ENCODE results near the gene BIN1.

BIN1 gene

DNA sequence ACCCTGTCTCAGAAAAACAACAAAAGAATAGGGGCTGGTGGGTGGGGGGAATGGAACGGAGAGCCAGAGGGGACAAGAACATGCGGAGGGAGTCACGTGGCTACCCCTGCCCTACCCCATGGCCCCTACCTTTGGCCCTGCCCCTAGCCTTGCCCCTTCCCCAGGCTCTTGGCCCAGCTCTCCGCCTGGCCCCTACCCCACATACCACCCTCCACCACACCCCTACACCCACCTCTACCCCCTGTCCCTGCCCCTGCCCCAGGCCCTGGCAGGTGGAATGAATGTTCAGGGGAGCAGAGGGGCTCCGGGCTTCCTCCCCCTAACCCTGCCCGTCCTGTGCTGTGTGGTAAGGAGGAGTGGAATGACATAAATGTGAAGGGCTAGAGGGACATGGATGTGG is 15.1 kb downstream of the BIN1 start:
- no peak for FAIRE-seq
- DNase-seq (ENCODE audit: low spot score): no peak

- DNase-seq (ENCODE audit: low spot score): no peak
- FAIRE-seq: no peak
Observed at GRCh38 chr2:127091148-127091547, 15.8 kb downstream of the BIN1 start.

GRCh38 chr2:127090281-127091120 is 16.5 kb downstream of the BIN1 start:
- FAIRE-seq: no peak
- no peak for DNase-seq (ENCODE audit: low spot score)

DNA sequence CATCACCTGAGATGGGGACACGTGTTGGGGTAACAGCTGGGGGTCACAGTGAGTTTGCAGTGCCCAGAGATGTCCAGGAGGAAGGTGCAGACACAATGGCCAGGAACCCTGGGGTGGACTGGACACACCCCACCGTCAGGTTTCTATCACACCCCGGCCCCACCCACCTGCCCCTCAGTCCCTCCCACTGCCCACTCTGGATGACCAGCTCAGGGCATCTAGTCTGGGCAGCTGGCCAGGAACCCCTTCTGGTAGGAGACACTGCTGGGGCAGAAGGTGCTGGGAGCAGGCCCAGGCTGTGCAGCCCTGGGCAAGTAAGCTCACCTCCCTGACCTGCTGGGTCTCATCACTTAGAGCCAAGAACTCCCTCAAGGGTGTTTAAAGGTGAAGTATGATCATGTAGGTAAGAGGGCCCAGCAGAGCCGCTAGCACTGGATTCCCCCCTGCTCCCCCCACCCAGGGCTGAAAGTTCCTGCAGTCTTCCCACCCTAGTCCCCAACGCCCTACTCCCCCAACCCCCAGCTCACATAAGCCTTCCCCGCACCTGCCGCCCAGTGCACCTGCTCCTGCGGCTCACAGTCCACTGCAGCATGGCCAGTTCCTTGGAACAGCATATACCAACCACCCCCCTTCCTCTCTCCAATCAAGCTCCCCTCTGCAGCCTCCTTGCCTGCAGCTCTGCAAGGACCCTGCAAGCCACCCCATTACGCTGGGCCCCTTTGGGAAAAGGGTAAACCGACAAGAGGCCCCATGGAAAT is 17.3 kb downstream of the BIN1 start:
- DNase-seq (ENCODE audit: low spot score) (no peak), FAIRE-seq (no peak)

DNA sequence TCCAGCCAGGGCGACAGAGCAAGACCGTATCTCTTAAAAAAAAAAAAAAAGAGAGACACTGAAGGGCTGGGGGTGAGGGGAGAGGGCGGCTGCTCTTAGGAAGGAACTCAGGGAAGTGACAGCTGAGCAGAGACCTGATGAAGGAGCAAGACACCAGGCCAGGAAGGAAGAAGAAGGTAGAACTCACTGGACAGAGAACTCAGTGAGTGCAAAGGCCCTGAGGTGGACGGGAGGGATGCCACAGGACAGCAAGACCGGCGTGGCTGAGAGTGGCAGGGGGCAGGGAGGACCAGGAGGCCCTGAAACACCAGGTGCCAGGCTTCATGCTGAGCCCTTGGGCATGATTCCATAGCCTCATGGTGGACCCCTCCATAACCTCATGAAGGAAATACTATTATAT is 18.2 kb downstream of the BIN1 start:
- FAIRE-seq (no peak), DNase-seq (ENCODE audit: low spot score) (no peak)

GRCh38 chr2:127087791-127088495 is 19.0 kb downstream of the BIN1 start:
- FAIRE-seq (peak; percentile 35), DNase-seq (ENCODE audit: low spot score) (no peak)

GRCh38 chr2:127086990-127087790 is 19.8 kb downstream of the BIN1 start:
- FAIRE-seq (no peak), DNase-seq (ENCODE audit: low spot score) (no peak)

DNA sequence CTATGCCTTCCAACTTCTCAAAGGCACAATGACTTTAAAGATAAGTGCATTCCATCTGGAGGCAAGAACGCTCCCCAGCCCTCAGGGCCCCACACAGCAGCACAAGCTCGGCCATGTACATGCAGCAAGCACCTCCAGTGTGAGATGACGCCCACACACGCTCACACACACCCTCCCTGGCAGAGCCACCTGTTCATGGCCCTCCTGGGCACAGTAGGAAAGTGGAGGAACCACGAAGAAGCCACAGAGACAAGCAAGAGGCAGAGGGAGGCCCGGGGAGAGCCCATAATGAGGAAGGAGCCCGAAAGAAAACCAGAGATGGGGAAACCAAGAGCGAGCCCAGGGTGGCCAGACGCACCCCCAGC is 21.7 kb downstream of the BIN1 start:
- DNase-seq (ENCODE audit: low spot score) (no peak), FAIRE-seq (no peak)

DNA sequence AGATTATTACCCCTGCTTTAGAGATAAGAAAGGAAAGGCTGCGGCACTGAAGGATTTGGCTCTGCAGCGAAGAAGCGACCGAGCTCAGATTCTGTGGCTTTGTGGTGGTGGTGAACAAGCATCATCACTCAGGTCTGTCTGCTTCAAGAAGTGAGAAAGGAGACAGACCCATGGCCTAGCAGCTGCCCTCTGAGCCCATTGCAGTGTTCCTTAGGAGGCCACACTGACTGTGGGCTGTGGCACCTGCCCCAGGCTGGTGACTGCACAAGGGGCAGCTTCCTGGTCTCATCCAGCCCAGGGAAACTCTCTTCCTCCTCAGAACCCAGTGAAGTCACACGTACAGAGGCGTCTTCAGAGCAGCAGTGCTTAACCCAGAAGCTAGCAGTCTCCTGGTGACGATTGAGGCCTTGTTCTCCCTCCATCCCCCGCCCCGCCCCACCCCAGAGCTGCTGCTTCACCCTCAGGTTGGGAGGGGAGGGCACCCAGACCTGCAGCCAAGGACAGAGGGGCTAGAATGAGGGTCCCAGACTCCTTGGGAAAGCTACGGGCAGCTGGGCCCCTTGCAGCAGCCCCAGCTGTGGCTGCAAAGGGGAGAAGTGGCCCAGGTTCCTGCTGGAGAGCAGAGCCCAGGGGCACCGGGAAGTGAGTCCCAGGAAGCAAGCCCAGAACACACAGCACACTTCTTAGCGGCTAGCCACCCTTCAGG is 22.2 kb downstream of the BIN1 start:
- FAIRE-seq: no peak
- DNase-seq (ENCODE audit: low spot score): no peak

DNA sequence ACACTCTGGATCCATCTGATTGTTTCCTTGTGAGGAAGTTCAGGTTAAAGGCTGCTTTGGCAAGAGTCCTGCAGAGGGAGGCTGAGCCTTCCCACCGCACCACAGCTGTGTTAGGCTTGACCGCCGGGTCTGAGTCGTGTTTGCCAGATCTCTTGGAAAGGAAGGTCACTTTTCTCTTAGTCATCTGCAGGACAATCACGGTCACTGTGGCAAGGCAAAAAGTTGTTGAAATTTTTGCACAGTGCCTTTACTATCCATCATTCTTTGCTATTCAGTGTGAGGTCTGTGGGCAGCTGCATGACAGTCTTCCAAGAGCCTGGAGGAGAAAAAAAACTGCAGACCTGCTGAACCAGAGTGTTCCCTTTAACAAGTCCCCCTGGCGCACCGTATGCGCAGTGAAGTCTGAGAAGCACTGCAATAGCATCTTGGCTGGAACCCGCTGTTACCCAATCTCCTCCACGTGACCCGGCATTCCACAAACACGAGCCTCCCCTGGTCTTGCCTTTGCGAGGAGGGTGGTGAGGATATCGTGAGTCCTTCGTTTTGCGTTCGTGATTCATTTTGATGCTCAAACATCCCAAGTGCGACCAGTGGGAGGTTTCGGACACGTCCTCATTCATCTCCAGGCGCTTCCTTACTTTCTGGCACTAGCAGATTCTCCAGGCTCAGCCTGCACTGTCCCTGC is 23.0 kb downstream of the BIN1 start:
- DNase-seq (ENCODE audit: low spot score) (no peak), FAIRE-seq (peak; percentile 5)

DNA sequence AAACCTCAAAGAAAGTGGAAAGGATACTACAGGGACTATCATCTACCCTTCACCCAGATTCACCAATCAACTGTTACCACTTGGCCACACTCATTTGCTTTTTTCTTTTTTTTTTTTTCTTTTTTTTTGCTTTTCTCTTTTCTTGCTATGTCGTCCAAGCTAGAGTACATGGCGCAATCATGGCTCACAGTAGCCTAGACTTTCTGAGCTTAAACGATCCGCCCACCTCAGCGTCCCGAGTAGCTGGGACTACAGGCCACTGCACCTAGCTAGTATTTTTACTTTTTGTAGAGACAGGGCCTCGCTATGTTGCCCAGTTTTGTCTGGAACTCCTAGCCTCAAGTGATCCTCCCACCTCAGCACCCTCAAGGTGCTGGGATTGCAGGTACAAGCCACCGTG is 24.0 kb downstream of the BIN1 start:
- DNase-seq (ENCODE audit: low spot score) (no peak), FAIRE-seq (no peak)

GRCh38 chr2:127081826-127082633 is 24.9 kb downstream of the BIN1 start:
- DNase-seq (ENCODE audit: low spot score) (no peak), FAIRE-seq (peak; percentile 65)

GRCh38 chr2:127080938-127081755 is 25.8 kb downstream of the BIN1 start:
- no peak for DNase-seq (ENCODE audit: low spot score)
- FAIRE-seq: peak; percentile 53

GRCh38 chr2:127080226-127080937 is 26.6 kb downstream of the BIN1 start:
- FAIRE-seq (no peak), DNase-seq (ENCODE audit: low spot score) (no peak)

- DNase-seq (ENCODE audit: low spot score) (no peak), FAIRE-seq (peak; percentile 79)
Observed at GRCh38 chr2:127079358-127079920, 27.5 kb downstream of the BIN1 start.

DNA sequence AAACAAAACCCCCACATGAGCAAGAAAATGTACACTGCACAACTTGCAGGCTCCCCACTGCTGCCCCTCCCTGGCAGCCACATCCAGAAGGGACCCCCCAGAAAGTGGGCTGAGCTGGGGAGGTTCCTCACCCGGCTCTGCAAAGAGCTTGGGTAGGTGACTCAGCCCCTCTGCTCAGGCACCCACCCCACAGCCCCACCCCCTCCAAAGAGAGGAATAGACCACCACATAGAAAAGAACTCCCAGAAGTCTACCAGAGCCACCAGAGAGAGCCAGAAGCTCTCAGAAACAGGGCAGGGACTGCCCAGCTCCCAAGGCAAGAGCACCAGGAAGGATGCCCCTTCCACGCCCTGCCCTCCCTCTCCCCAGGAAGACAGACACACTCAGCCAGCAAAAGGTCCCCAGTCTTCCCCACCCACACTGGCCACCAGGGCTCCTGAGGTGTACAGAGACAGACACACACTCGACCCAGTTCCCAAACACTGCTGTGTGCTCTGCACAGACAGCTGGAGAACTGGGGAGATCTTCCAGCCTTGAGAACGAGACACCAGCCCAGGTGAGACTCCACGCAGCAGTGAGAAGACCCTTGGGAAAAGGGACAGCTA is 28.2 kb downstream of the BIN1 start:
- no peak for FAIRE-seq

DNA sequence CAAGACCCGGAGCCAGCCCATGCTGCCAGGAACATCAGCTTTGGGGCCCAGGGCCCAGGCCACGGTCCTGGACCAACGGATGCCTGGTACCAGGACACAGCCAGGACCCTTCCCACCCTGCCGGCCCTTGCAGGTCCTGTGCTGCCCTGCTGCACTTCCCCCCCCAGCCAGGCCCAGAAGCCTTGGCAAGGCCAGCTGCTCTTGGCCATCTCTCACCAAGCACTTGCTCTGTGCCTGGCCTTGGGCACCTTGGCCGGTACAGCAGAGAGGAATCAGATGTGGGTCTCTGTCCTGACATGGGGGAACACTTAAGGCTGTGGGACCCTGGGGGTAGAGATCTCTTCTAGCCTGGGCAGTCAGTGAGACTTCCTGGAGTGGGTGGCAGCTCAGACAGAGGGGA is 28.9 kb downstream of the BIN1 start:
- no peak for FAIRE-seq
- no peak for DNase-seq (ENCODE audit: low spot score)

More for the DNA sequence above, 28.2 kb downstream of the BIN1 start:
- DNase-seq (ENCODE audit: low spot score): no peak
